Ishikawa (cell line): Measurements from ENCODE around the gene LANCL1.

Source experiments
- CEBPB ChIP-seq: IDR thresholded peaks from 2 replicates; pipeline ENCODE4 v1.6.1; 2012
- CREB1 ChIP-seq: IDR thresholded peaks from 2 replicates; pipeline ENCODE4 v1.6.1; 2012; ENCODE audit warnings: low read depth
- EGR1 ChIP-seq: IDR thresholded peaks from 2 replicates; pipeline ENCODE4 v1.6.1; 2012
- EP300 ChIP-seq: IDR thresholded peaks from 2 replicates; pipeline ENCODE4 v1.6.1; 2012; ENCODE audit warnings: borderline replicate concordance
- FOXM1 ChIP-seq: IDR thresholded peaks from 2 replicates; pipeline ENCODE4 v1.6.1; 2012; ENCODE audit warnings: low read depth, borderline replicate concordance
- NFIC ChIP-seq: IDR thresholded peaks from 2 replicates; pipeline ENCODE4 v1.6.1; 2012
- RAD21 ChIP-seq: IDR thresholded peaks from 2 replicates; pipeline ENCODE4 v1.6.1; 2012; ENCODE audit warnings: low read depth
- TAF1 ChIP-seq: IDR thresholded peaks from 2 replicates; pipeline ENCODE4 v1.6.1; 2012; ENCODE audit warnings: low read depth, mild to moderate bottlenecking
- TCF12 ChIP-seq: IDR thresholded peaks from 2 replicates; pipeline ENCODE4 v1.6.1; 2012; ENCODE audit warnings: low read depth
- TEAD4 ChIP-seq: IDR thresholded peaks from 2 replicates; pipeline ENCODE4 v1.6.1; 2012
- YY1 ChIP-seq: IDR thresholded peaks from 2 replicates; pipeline ENCODE4 v1.6.1; 2012; ENCODE audit warnings: low read depth
- ZBTB7A ChIP-seq: IDR thresholded peaks from 2 replicates; pipeline ENCODE4 v1.6.1; 2012; ENCODE audit warnings: low read depth
- TF ChIP-seq, protein P1 (sequence below): IDR thresholded peaks from 2 replicates; pipeline ENCODE4 v1.6.1; 2012
- TF ChIP-seq, protein P2 (sequence below): IDR thresholded peaks from 2 replicates; pipeline ENCODE4 v1.6.1; 2012; ENCODE audit warnings: low read depth, mild to moderate bottlenecking
- TF ChIP-seq, protein P3 (sequence below): IDR thresholded peaks from 2 replicates; pipeline ENCODE4 v1.6.1; 2012

LANCL1 gene

GRCh38 chr2:210435439-210435838, 41.1 kb downstream of the LANCL1 start:
- no peak for TF ChIP-seq YY1
- no peak for TF ChIP-seq CEBPB
- TF ChIP-seq TEAD4: no peak
- TF ChIP-seq, protein P1, sequence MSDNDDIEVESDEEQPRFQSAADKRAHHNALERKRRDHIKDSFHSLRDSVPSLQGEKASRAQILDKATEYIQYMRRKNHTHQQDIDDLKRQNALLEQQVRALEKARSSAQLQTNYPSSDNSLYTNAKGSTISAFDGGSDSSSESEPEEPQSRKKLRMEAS: no peak
- TF ChIP-seq, protein P2, sequence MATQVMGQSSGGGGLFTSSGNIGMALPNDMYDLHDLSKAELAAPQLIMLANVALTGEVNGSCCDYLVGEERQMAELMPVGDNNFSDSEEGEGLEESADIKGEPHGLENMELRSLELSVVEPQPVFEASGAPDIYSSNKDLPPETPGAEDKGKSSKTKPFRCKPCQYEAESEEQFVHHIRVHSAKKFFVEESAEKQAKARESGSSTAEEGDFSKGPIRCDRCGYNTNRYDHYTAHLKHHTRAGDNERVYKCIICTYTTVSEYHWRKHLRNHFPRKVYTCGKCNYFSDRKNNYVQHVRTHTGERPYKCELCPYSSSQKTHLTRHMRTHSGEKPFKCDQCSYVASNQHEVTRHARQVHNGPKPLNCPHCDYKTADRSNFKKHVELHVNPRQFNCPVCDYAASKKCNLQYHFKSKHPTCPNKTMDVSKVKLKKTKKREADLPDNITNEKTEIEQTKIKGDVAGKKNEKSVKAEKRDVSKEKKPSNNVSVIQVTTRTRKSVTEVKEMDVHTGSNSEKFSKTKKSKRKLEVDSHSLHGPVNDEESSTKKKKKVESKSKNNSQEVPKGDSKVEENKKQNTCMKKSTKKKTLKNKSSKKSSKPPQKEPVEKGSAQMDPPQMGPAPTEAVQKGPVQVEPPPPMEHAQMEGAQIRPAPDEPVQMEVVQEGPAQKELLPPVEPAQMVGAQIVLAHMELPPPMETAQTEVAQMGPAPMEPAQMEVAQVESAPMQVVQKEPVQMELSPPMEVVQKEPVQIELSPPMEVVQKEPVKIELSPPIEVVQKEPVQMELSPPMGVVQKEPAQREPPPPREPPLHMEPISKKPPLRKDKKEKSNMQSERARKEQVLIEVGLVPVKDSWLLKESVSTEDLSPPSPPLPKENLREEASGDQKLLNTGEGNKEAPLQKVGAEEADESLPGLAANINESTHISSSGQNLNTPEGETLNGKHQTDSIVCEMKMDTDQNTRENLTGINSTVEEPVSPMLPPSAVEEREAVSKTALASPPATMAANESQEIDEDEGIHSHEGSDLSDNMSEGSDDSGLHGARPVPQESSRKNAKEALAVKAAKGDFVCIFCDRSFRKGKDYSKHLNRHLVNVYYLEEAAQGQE: no peak
- TF ChIP-seq TAF1: no peak
- no peak for TF ChIP-seq ZBTB7A
- no peak for TF ChIP-seq FOXM1
- TF ChIP-seq EP300: no peak
- TF ChIP-seq RAD21: no peak
- no peak for TF ChIP-seq NFIC
- no peak for TF ChIP-seq EGR1
- no peak for TF ChIP-seq TCF12
- no peak for TF ChIP-seq CREB1
- TF ChIP-seq, protein P3, sequence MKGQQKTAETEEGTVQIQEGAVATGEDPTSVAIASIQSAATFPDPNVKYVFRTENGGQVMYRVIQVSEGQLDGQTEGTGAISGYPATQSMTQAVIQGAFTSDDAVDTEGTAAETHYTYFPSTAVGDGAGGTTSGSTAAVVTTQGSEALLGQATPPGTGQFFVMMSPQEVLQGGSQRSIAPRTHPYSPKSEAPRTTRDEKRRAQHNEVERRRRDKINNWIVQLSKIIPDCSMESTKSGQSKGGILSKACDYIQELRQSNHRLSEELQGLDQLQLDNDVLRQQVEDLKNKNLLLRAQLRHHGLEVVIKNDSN: no peak

GRCh38 chr2:210432633-210433032, 43.9 kb downstream of the LANCL1 start:
- TF ChIP-seq EGR1 (no peak), RAD21 (no peak), TEAD4 (no peak), ZBTB7A (no peak), EP300 (no peak), NFIC (no peak)
- TF ChIP-seq, protein P1: no peak

- TF ChIP-seq CEBPB (no peak), EP300 (no peak), NFIC (no peak), TCF12 (no peak), TAF1 (no peak), TEAD4 (no peak), CREB1 (no peak), EGR1 (no peak), FOXM1 (no peak), RAD21 (no peak), YY1 (no peak), ZBTB7A (no peak)
- TF ChIP-seq, protein P3: no peak
- TF ChIP-seq, protein P1: no peak
- TF ChIP-seq, protein P2: no peak
Measured at GRCh38 chr2:210429403-210430137, 47.0 kb downstream of the LANCL1 start.

DNA sequence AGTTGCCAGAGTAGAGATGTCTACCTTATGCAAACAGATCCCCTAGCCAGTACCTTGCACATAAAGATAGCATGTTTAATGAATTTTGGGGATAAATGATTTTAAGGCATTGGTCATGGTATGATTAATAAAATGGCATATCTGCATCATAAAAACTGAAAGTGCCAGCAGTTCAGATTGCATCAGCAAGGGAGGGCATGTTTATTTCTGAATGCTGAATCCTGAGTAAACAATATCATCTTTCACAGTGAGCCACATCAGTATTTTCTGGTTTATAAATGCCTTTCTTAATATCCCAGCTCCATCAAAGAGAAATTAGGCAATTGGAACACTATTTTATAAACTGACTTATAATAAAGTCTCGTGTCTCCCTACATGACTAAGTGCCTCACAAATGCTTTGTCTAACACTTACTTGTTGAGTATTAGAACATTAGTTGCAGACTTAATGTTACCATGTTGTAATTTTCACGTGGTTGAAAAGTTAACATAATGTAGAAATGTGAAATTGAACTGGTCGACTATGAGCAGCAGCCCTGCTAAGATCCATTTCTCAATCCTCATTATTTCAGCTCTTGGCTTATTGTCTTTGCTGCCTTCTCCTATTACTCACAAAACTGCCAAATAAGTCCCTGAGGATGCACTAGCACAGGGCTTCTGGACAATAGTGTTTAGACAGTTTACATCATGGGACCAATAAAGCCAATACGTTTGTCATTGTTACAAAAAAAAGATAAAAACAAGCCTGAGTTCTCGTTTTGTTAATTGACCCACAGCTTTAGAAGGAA, 48.0 kb downstream of the LANCL1 start:
- no peak for TF ChIP-seq TCF12
- no peak for TF ChIP-seq CEBPB
- TF ChIP-seq FOXM1: no peak
- no peak for TF ChIP-seq TEAD4
- TF ChIP-seq, protein P3: no peak
- TF ChIP-seq, protein P2: no peak
- TF ChIP-seq NFIC: no peak
- TF ChIP-seq, protein P1: no peak
- no peak for TF ChIP-seq YY1
- no peak for TF ChIP-seq EGR1
- TF ChIP-seq RAD21: no peak
- no peak for TF ChIP-seq CREB1
- TF ChIP-seq ZBTB7A: no peak
- TF ChIP-seq EP300: no peak
- no peak for TF ChIP-seq TAF1
